Neural cell (in vitro differentiated cells): ENCODE results near the gene LCE1D. TPM values are rescaled to one million over a fixed set of nuclear protein-coding genes. Genes with fewer than 3 reads are reported as not detected.

Experiments
- H2AFZ ChIP-seq: fragments of 200-600, 300-800 bp; sonication (generic), shearing (Covaris generic); 2 replicates; pipeline ENCODE4 v1.6.0; 2014; ENCODE audit warnings: low read depth, mild to moderate bottlenecking, antibody characterized with exemption, low read length, moderate library complexity
- H3F3A ChIP-seq: fragments of 200-600 bp; shearing (Covaris generic); 2 replicates; pipeline ENCODE4 v1.6.1; 2016; ENCODE audit warnings: mild to moderate bottlenecking, moderate library complexity, mixed read lengths, antibody characterized with exemption, low read length; ENCODE audit not compliant: insufficient read depth, poor library complexity, severe bottlenecking
- H3K27ac ChIP-seq: fragments of 200-600, 300-800 bp; sonication (generic), shearing (Covaris generic); 2 replicates; pipeline ENCODE4 v1.5.1; 2014; ENCODE audit warnings: mild to moderate bottlenecking, low read length, moderate library complexity
- H3K27me3 ChIP-seq: fragments of 300-800, 200-600 bp; sonication (generic), shearing (Covaris generic); 2 replicates; pipeline ENCODE4 v1.6.0; 2014; ENCODE audit warnings: mild to moderate bottlenecking, low read depth, low read length, moderate library complexity; ENCODE audit not compliant: insufficient read depth
- H3K36me3 ChIP-seq: fragments of 300-800, 200-600 bp; sonication (generic), shearing (Covaris generic); 2 replicates; pipeline ENCODE4 v1.5.1; 2014; ENCODE audit warnings: mild to moderate bottlenecking, antibody characterized with exemption, low read length, moderate library complexity; ENCODE audit not compliant: insufficient read depth
- H3K4me2 ChIP-seq: fragments of 300-800, 200-600 bp; sonication (generic), shearing (Covaris generic); 2 replicates; pipeline ENCODE4 v1.6.0; 2014; ENCODE audit warnings: mild to moderate bottlenecking, low read length
- H3K4me3 ChIP-seq: fragments of 300-800, 200-600 bp; sonication (generic), shearing (Covaris generic); 2 replicates; pipeline ENCODE4 v1.5.1; 2014; ENCODE audit warnings: mild to moderate bottlenecking, low read length, moderate library complexity
- H3K79me2 ChIP-seq: fragments of 200-600 bp; shearing (Covaris generic); replicated peaks from 2 replicates; pipeline ENCODE4 v1.6.0; 2014; ENCODE audit warnings: mild to moderate bottlenecking, low read length, moderate library complexity; ENCODE audit not compliant: insufficient read depth
- H3K9ac ChIP-seq: fragments of 300-800, 200-600 bp; sonication (generic), shearing (Covaris generic); 2 replicates; pipeline ENCODE4 v1.6.1; 2016; ENCODE audit warnings: mild to moderate bottlenecking, low read length, mixed read lengths
- H3K9me2 ChIP-seq: fragments of 200-600 bp; shearing (Covaris generic); 2 replicates; pipeline ENCODE4 v1.6.1; 2016; ENCODE audit warnings: mild to moderate bottlenecking, low read length, mixed read lengths; ENCODE audit not compliant: insufficient read depth
- H3K9me3 ChIP-seq: fragments of 200-600, 300-800 bp; sonication (generic), shearing (Covaris generic); 2 replicates; pipeline ENCODE4 v1.6.1; 2016; ENCODE audit warnings: mild to moderate bottlenecking, mixed run types, low read length, moderate library complexity, mixed read lengths
- H4K20me1 ChIP-seq: fragments of 200-600 bp; shearing (Covaris generic); 2 replicates; pipeline ENCODE4 v1.6.1; 2016; ENCODE audit warnings: mild to moderate bottlenecking, mixed run types; ENCODE audit not compliant: insufficient read depth
- EP300 ChIP-seq: fragments of 450-650 bp; conservative IDR thresholded peaks from 2 replicates; pipeline ENCODE4 v1.6.1; 2014; ENCODE audit warnings: antibody characterized with exemption, mild to moderate bottlenecking, moderate library complexity; ENCODE audit not compliant: poor library complexity, severe bottlenecking
- EZH2 ChIP-seq: fragments of 200-600, 300-800 bp; shearing (Covaris generic), sonication (generic); IDR thresholded peaks from 2 replicates; pipeline ENCODE4 v1.6.1; 2014; ENCODE audit warnings: antibody characterized with exemption, low read length, borderline replicate concordance, mild to moderate bottlenecking; ENCODE audit not compliant: insufficient read depth, poor library complexity, severe bottlenecking
- MXI1 ChIP-seq: fragments of 450-650 bp; conservative IDR thresholded peaks from 2 replicates; pipeline ENCODE4 v1.6.1; 2014; ENCODE audit warnings: antibody characterized with exemption, mild to moderate bottlenecking; ENCODE audit not compliant: poor library complexity, severe bottlenecking
- POLR2AphosphoS5 ChIP-seq: IDR thresholded peaks from 2 replicates; pipeline ENCODE4 v1.6.1; 2012
- RAD21 ChIP-seq: fragments of 450-650 bp; conservative IDR thresholded peaks from 2 replicates; pipeline ENCODE4 v1.6.1; 2014; ENCODE audit warnings: antibody characterized with exemption, mild to moderate bottlenecking, moderate library complexity
- SMC3 ChIP-seq: fragments of 450-650 bp; conservative IDR thresholded peaks from 2 replicates; pipeline ENCODE4 v1.6.1; 2014; ENCODE audit warnings: antibody characterized with exemption, mild to moderate bottlenecking, moderate library complexity; ENCODE audit not compliant: poor library complexity
- TAF1 ChIP-seq: IDR thresholded peaks from 2 replicates; pipeline ENCODE4 v1.6.1; 2012; ENCODE audit warnings: low read depth
- polyA plus RNA-seq: library from polyadenylated mRNA; depleted of rRNA; stranded (reverse); fragments of >200 nt; gene quantifications from 2 replicates; pipeline ENCODE4 v1.2.3, GENCODE V29; 2014
- TF ChIP-seq, protein P1 (sequence below): fragments of 450-650 bp; IDR thresholded peaks from 2 replicates; pipeline ENCODE4 v1.5.1; 2014; ENCODE audit warnings: antibody characterized with exemption, mild to moderate bottlenecking, moderate library complexity; ENCODE audit not compliant: poor library complexity, severe bottlenecking
- TF ChIP-seq, protein P2 (sequence below): IDR thresholded peaks from 2 replicates; pipeline ENCODE4 v1.6.1; 2012; ENCODE audit warnings: borderline replicate concordance

LCE1D gene
- polyA plus RNA-seq, 1 donor from 2014 or later, result not detected

DNA sequence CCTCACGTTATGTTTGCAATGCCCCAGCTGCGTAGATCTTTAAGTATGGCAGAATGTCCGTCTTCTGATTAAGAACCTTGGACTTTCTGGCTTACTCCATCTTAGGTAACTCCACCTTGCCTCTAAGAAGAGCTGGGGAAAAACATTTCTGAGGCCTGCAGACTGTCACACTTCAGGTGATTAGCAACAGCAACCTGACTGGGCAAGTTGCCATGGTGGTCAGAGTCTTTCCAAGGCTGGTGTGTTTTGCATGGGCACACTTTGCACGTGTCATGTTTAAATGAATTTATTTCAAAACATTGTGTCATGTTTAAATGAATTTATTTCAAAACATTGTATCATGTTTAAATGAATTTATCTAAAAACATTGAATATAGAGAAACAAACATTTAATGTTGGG lies 37.9 kb upstream of the LCE1D start:
- Histone ChIP-seq H3K79me2 (no peaks in the 10 kb centered on the region), H3K9me2 (no peaks in the 10 kb centered on the region), H4K20me1 (no peaks in the 10 kb centered on the region), H3F3A (no peaks in the 10 kb centered on the region), H3K9me3 (peaks cover 3% of the 10 kb centered on the region), H3K36me3 (no peaks in the 10 kb centered on the region), H3K27me3 (no peaks in the 10 kb centered on the region), H3K4me3 (no peak overlapping the region), H3K9ac (no peak overlapping the region), H3K4me2 (no peak overlapping the region), H2AFZ (no peak overlapping the region), H3K27ac (no peak overlapping the region)
- TF ChIP-seq, protein P1, sequence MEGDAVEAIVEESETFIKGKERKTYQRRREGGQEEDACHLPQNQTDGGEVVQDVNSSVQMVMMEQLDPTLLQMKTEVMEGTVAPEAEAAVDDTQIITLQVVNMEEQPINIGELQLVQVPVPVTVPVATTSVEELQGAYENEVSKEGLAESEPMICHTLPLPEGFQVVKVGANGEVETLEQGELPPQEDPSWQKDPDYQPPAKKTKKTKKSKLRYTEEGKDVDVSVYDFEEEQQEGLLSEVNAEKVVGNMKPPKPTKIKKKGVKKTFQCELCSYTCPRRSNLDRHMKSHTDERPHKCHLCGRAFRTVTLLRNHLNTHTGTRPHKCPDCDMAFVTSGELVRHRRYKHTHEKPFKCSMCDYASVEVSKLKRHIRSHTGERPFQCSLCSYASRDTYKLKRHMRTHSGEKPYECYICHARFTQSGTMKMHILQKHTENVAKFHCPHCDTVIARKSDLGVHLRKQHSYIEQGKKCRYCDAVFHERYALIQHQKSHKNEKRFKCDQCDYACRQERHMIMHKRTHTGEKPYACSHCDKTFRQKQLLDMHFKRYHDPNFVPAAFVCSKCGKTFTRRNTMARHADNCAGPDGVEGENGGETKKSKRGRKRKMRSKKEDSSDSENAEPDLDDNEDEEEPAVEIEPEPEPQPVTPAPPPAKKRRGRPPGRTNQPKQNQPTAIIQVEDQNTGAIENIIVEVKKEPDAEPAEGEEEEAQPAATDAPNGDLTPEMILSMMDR, result no peak
- TF ChIP-seq RAD21 (no peak), POLR2AphosphoS5 (no peak), MXI1 (no peak), TAF1 (no peak), EZH2 (no peak), EP300 (no peak), SMC3 (no peak)
- TF ChIP-seq, protein P2, sequence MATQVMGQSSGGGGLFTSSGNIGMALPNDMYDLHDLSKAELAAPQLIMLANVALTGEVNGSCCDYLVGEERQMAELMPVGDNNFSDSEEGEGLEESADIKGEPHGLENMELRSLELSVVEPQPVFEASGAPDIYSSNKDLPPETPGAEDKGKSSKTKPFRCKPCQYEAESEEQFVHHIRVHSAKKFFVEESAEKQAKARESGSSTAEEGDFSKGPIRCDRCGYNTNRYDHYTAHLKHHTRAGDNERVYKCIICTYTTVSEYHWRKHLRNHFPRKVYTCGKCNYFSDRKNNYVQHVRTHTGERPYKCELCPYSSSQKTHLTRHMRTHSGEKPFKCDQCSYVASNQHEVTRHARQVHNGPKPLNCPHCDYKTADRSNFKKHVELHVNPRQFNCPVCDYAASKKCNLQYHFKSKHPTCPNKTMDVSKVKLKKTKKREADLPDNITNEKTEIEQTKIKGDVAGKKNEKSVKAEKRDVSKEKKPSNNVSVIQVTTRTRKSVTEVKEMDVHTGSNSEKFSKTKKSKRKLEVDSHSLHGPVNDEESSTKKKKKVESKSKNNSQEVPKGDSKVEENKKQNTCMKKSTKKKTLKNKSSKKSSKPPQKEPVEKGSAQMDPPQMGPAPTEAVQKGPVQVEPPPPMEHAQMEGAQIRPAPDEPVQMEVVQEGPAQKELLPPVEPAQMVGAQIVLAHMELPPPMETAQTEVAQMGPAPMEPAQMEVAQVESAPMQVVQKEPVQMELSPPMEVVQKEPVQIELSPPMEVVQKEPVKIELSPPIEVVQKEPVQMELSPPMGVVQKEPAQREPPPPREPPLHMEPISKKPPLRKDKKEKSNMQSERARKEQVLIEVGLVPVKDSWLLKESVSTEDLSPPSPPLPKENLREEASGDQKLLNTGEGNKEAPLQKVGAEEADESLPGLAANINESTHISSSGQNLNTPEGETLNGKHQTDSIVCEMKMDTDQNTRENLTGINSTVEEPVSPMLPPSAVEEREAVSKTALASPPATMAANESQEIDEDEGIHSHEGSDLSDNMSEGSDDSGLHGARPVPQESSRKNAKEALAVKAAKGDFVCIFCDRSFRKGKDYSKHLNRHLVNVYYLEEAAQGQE, result no peak

DNA sequence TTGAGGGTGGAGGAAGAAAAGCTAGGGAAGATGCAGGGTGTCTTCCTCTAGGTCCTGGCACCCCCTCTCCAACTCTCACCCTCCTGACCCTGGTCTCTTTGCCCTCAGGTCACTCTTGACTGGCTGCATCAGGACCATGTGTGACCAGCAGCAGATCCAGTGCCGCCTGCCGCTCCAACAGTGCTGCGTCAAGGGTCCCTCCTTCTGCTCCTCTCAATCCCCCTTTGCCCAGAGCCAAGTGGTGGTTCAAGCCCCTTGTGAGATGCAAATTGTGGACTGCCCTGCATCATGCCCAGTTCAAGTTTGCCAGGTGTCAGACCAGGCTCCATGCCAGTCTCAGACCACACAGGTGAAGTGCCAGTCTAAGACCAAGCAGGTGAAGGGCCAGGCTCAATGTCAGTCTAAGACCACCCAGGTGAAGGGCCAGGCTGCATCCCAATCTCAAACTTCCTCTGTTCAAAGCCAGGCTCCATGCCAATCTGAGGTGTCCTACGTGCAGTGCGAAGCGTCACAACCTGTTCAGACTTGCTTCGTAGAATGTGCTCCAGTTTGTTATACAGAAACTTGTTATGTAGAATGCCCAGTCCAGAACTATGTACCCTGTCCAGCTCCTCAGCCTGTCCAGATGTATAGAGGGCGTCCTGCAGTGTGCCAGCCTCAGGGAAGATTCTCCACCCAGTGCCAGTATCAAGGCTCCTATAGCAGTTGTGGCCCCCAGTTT lies 36.9 kb upstream of the LCE1D start:
- Histone ChIP-seq H2AFZ (no peak overlapping the region), H3K9me3 (peaks cover 3% of the 10 kb centered on the region)

More for the DNA sequence above, 36.9 kb upstream of the LCE1D start:
- Histone ChIP-seq H3K27ac (no peak overlapping the region), H3K79me2 (no peaks in the 10 kb centered on the region), H3K4me3 (no peak overlapping the region), H4K20me1 (no peaks in the 10 kb centered on the region), H3F3A (no peaks in the 10 kb centered on the region), H3K27me3 (no peaks in the 10 kb centered on the region), H3K4me2 (no peak overlapping the region), H3K36me3 (no peaks in the 10 kb centered on the region), H3K9me2 (no peaks in the 10 kb centered on the region), H3K9ac (no peak overlapping the region)
- TF ChIP-seq, protein P2, result no peak
- TF ChIP-seq MXI1 (no peak), POLR2AphosphoS5 (no peak), RAD21 (no peak), SMC3 (no peak), TAF1 (no peak), EP300 (no peak)
- TF ChIP-seq, protein P1, result no peak
